Skeletal muscle cell (primary cell): ENCODE measurements around the gene AP5B1.

Source experiments
- DNase-seq: peaks from one replicate; pipeline ENCODE4 v3.0.0-alpha.2; 2010; ENCODE audit warnings: low read depth
- H3K4me3 ChIP-seq: 2 replicates; pipeline ENCODE4 v1.5.1; 2011; ENCODE audit warnings: low read depth, mild to moderate bottlenecking, control low read depth, low read length, moderate library complexity

The AP5B1 gene

DNA sequence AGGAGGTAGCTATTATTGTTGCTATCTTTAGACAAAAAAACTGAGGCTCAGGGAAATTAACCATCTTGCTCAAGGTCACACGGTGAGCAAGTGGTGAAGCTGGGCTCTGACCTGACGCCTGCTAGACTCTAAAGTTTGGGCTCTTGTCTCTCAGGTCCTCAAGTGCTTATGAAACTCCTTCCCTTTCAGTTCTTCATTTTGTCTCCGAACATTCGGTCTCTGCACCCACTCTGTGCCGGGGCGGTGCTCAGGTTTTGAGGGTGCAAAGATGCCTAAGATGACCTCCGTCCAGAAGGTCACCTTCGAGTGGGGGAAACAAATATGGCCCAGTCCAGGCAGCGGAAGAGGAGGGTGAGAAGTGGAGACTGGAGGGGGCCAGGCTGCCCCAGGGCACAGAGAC lies 22.1 kb upstream of the AP5B1 start:
- no peak overlapping the region for H3K4me3 ChIP-seq
- DNase-seq, result no peak

DNA sequence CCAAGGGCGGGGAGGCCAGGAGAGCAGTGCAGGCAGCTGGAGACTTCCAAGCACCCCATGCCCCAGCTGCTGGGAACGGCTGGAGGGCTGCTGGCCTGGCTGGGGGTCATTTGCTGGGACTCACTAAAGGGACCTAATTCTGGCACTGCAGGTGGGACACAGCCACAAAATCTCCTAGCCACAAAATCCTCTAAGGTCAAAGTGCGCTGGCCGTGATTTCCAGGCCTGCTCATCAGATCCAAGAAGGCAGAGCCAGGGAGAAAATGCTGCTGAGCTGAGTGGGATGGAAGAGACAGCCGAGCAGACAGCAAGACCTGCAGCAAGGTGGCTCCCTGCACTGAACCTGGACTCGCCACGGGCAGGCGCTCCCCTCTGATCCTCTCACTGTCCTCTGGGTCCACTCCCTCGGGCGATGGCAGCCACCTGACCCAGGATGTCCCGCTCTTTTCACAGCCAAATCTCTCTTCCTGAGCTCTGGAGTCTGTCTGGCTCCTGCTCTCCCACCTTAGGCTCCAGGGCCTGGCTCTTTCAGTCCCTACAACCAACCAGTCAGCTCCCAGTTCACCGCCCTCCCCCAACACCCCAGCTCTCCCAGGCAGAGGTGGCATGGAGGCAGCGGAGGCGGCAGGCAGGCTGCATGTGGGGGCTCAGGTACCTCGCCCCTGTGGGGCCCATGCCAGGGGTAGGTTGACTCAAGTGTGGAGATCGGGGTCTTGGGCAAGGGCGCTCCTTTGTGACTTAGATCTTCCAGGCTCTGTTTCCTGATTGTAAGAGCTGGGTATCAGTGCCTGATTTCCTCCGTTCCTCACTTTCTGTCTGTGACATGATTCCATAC lies 20.6 kb upstream of the AP5B1 start:
- H3K4me3 ChIP-seq, result no peak overlapping the region
- no peak for DNase-seq

DNA sequence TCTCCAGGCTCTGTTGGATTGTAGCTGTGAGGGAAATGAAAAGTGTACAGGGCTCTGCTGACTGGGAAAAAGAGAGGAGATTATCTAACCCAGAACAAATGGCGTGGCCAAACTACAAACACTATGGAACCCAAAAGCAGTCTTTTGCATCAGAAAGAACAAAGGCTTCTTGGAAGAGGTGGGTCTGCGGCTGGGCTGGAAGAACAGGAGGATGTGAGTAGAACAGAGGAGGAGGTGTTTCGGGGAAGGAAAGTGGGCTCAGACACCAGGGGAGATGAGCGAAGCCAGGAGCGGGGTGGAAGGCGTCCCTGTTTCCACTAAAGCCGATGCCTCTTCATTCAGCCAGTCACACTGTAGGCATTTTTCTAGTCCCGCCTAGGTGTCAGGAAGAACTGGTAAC lies 18.1 kb upstream of the AP5B1 start:
- no peak for DNase-seq

DNA sequence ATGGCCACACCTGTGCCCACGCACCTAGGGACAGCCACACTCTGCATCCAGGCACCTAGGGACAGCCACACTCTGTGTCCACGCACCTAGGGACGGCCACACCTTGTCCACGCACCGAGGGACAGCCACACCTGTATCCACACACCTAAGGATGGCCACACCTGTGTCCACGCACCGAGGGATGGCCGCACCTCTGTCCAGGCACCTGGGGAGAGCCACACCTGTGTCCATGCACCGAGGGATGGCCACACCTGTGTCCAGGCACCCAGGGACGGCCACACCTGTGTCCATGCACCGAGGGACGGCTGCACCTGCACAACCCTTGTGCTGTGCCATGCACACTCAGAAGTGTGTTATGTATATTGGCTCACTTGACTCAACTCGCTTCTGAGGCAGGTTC lies 16.9 kb upstream of the AP5B1 start:
- no peak overlapping the region for H3K4me3 ChIP-seq
- no peak for DNase-seq

More for the DNA sequence above, 18.1 kb upstream of the AP5B1 start:
- H3K4me3 ChIP-seq, result no peak overlapping the region

DNA sequence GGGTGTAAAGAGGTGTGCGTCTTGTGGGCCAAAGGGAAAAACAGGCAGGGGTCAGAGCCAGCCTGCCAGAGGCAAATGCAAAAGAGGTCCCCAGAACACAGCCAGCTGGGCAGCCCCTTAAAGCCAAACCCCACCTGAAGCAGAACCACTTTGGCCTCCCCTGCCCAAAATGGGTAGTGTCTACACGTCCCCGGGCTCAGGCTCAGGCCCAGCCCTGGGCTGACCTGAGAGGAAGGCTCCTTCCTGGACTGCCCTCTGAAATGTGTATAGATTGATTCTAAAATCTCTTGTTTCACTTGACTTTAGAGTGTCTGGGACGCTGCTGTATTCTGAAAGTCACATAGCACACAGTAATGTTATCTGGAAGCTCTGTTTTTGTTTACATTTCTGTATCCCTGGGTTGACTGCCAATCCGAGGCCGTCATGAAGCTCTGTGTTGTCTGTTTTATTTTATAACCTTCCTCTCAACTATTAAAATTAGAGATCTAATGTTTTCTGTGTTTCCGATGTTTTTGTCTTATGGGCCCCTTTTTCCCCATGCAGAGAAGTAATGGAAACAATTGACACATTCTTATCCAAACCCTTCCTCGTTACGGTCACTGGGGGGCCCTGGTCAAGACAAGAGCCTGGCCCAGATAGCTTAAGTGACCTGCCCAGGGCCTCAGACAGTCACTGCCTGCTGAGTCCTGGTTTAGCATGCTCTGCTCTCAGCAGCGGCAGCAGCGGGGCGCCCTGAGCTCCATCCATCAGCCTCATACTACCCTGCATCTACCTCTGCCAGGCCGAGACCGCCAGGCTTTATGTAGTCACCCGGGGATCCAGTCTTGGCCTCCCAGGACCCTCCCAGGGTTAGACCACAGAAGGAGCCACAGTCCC lies 16.2 kb upstream of the AP5B1 start:
- H3K4me3 ChIP-seq, result no peak overlapping the region
- DNase-seq, result no peak

DNA sequence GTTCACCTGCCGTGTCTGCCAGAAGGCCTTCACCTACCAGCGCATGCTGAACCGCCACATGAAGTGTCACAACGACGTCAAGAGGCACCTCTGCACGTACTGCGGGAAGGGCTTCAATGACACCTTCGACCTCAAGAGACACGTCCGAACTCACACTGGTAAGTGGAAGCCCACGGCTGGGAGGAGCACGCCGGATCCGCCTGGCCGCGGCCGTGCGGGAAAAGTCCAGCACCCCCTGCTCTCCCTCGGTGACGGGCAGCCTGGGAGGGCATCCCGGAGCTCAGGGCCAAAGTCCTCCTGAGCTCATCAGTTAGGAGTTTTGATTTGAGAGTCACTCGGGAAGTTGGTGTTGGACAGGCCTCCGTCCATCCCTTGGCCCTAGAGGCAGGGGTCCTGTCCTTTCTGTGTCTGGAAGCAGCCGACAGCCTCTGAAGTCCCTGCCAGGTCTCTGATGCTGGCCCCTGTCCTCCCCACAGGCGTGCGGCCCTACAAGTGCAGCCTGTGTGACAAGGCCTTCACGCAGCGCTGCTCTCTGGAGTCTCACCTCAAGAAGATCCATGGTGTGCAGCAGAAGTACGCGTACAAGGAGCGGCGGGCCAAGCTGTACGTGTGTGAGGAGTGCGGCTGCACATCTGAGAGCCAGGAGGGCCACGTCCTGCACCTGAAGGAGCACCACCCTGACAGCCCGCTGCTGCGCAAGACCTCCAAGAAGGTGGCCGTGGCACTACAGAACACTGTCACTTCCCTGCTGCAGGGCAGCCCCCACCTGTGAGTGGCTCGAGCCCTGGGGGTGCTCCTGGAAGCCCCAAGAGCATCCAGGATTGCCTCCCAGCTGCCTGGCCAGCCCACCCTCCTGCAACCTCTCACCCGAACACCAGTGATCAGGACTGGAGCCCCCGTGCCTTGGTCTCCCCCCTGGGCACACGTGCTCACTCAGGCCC lies 14.1 kb upstream of the AP5B1 start:
- DNase-seq, result no peak
- no peak overlapping the region for H3K4me3 ChIP-seq

DNA sequence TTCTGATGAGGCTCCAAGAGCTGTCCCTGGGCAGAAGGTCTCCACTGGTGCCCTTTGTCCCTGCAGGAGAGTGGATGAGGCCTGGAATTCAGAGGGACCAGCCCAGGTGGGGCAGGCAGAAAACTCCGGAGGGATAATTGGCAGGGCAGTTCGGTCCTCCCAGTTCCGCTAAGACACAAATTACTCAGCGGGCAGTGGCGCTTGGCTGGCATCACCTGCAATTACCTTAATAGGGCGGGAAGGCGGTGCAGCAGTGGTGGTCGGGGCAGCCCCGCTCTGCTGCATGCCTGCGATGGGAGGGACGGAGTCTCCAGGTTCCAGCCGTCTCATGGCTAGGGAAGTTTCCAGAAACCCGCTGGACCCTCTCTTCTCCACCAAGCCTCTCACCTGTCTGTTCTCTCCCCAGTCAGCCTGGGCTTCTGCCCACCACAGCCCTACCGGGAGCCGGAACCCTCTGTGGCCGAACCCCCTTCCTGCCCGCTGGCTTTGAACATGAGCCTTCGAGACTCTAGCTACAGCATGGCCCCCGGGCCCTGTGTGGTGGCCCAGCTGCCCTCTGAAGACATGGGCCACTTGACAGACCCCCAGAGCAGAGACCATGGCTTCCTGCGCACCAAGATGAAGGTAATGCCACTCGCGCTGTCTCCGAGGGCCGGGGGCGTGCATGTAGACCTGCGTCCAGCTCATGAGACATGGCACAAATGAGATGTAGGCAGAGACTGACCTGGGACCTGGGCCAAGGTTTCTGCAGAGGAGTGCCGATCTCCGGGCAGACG lies 13.0 kb upstream of the AP5B1 start:
- no peak for DNase-seq
- H3K4me3 ChIP-seq, result no peak overlapping the region

DNA sequence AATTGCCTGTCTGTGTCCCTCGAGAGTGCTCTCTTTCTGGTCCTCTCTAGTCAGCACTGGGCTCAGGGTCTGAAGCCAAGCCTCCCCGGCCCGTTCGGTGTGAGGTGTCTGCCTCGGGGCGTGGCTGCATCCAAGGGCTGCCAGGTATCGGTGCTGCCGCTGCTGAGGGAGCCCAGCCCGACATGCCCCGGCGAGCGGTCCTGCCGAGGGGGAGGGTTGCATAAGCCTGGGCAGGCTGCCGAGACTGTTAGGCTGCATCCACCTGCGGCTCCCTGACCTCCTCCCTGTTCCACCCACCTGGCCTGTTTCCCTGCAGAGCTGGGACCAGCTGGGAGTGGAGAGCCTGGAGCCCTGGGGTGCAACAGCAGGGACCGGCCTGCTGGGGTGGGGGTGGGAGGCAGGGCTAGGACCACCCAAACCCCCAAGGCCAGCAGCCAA lies 12.4 kb upstream of the AP5B1 start:
- H3K4me3 ChIP-seq, result no peak overlapping the region
- DNase-seq, result no peak

DNA sequence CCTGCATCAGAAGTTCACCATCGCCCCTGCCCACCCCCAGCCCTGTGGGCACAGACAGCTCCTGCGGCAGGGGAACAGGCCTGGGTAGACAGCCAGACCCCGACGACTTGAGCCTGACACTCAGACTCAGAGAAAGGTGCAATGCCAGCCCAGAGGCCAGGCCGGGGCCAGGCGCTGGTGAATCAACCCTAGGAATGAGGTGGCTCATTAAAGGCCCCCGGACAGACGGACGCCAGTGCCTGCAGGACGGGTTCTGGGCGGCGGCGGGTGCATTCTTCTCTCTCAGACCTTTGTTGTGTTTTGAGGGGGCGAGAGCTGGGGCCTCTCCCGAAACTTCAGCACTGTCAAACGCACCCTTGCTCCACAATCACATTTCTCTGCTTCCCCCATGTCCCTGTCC lies 11.7 kb upstream of the AP5B1 start:
- no peak for DNase-seq
- no peak overlapping the region for H3K4me3 ChIP-seq

DNA sequence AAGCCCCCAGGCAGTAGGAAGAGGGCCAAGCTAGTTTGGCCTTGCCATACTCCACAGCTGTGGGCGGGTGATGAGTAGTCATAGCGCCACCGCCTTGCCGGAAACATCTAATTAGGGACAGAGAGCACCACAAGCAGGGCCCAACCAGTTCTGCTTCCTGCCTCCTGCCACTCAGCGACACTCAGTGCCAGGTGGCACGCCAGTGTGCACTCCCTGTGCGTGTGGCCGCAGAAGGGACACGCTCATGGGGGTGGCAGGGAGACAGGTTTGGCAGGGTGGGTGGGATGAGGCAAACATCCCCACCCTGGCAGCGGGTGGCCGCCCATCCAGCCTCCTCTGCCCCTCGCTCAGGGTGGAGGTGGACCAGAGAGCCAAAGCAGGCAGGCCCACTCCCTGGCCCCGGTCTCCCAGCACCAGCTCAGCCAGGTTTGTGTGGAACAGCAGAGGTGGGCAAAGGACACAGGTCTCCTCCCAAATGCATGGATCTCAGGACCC lies 11.0 kb upstream of the AP5B1 start:
- H3K4me3 ChIP-seq, result no peak overlapping the region
- DNase-seq, result no peak

DNA sequence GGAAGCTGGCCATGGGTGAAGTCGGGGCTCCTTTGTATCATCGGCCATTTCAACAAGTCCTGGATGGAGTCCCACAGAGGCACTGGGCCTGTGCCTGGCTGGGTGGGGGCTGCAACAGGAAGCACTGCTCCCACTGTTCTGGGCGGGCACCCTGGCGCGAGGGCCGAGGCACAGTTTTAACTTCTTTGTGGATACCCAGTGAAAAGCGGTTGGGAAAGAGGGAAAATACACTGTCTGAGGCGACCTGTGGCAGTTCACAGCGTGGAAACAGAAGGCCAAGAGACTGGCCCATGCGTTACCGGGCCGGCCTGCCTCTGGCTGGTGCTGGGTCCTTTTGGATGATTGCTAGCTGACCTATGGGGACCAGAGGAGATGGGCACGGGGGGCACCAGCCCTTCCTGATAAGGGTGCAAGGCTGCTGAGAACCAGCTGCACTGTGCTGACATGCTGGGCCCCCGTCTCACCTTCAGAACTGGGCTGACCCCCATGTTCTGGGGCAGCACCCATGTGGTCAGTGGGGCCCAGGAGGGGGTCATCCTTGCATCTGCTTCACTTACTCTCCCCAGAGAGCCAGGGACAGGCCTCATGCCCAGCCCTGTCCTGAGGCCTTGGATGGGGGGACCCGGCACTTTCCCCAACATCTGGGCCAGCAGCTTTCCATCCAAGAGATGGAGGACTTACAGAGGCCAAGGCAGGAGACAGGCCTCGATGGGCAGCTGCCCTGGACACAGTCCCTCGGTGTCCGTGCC lies 10.3 kb upstream of the AP5B1 start:
- no peak overlapping the region for H3K4me3 ChIP-seq
- no peak for DNase-seq

DNA sequence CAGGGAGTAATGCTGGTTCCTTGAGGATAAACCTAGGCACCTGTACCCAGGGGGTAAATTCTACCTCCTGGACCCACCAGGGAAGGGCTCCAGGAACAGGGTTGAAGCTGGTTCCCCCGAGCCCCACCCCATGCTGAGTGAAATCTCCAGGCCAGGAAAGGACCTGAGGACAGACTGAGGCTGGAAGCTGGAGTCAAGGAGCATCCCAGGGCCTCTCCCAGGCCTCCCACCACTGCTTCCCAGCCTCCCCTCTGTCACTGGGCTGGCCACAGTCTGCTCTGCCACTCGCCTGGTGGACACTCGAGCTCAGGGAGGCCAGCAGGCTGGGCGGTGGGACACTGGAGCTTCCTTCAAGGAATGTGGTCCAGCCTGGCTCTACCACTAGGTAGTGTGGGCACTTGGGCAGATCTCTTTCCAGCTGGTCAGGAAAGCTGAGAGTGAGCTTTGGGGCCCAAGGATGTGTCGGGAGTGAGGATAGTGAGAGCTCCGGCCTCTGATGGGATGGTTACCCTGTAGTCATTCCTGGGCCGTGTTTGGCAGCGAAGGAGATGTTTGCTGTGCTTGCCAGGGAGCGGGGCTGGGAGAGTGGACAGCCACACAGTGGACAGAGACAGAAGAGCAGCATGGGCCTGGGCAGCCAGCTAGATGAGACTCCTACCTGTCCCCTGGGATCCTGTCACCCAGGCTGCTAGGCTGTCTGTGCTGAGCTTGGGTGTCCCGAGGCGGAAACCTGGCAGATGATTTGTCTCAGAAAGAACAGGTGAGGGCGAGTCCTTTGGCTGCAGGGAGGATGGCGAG lies 9.5 kb upstream of the AP5B1 start:
- no peak overlapping the region for H3K4me3 ChIP-seq
- no peak for DNase-seq

DNA sequence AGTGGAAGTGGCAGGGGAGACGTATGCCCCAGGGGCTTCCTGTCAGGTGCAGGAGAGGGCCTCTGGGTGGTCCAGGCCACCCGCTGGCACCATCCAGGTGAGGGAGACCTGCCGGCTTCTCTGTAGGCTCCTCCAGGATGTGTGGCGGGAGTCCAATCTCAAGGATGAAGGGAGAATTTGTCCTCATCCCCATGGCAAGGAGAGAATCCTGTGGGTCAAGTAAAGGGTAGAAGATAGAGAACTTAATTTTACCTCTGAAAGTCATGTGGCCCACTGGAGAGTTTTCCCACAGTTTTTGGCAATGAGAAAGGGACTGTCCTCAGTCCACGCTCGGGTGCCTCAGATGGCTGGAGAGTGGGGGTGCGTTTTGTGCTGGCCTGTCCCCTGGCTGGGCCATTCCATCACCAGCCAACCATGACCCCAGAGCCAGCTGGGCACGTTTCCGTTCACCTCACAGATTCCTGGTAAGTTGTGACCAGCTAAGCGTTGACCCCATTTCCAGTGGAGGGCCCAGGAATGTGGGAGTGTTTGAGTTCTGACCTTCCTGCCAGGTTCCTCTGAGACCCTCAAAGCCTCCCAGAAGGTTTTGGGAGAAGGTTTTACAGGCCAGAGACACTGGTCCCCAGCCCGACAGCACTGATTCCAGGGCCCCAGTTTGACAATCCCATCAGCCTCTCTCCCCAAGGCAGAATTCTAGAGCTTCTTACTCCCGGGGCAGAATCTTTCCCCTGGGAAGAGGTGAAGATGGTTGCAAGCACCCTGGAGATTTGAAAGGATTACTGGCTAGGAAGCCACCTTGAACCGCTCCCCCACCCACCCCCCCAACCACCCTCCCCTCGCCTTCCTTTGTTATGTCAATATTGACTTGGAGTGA lies 8.7 kb upstream of the AP5B1 start:
- no peak for DNase-seq

DNA sequence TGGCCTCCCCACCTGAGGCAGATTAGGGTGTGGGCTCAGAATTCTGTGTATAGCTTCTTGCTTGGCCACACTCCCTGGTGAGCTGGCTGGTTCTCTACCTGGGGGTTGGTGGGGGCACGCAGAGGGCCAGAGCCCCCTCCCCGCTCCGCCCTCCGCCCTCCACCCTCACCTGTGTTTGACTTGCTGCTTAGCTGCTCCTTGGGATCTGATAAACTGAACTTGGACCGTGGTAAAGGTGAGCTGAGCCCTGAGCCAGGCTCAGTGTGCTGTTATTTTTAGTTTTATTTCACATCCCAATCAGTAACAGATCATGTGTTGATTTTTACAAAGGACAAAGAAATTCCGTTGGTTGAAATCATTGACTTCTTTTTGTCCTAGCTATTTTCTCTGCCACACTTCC lies 8.0 kb upstream of the AP5B1 start:
- H3K4me3 ChIP-seq, result no peak overlapping the region

More for the DNA sequence above, 8.7 kb upstream of the AP5B1 start:
- H3K4me3 ChIP-seq, result no peak overlapping the region

DNA sequence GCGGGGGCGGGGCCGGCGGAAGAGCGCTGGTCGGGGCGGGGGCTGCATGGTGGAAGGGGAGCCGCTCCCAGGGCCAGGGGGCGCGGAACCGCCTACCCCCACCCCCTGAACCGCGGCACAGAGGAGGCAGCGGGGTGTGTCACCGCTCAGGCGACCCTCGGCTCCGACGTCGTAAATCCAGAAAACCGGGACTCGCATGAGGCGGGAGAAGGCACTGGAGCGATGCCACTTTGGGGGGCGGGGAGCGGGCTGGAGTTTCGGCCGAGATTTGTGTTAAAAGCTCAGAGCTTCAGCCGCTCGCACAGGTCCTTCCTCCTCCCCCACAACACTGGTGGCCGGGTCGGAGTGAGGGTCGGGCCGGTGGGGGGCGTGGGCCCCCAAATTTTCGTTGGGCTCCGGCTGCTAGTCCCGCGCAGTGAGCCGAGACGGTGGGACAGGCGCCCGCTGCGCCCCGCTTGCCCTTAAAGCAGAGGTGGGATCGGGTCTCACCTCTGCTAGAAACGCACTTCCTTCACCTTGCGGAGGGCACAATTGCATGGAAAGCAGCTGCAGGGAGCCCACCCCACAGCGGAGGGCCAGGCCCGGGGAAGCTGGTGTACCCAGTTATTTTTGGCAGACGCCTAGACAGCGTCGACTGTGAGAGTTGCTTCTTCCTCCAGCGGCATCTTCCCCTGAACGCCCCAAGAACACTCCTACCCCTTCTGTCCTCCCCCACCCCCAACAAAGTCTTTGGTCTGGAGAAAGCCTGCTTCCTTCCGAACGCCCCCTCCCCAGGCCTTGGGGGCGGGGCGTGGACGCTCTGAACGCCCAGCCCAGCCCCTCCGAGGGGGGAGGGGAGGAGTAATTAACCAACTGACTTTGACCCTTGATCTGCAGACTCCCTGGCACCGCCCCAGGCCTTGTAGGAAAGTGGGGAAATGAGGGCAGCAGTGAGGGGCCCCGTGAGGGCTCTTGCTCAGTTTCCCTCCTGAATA lies 7.2 kb upstream of the AP5B1 start:
- H3K4me3 ChIP-seq, result no peak overlapping the region
- no peak for DNase-seq

More for the DNA sequence above, 8.0 kb upstream of the AP5B1 start:
- DNase-seq, result no peak
